Activated T-helper 17 cell treated with anti-CD3 and anti-CD28 coated beads, Interleukin-2, amount 50 U/mL, for 72 hours (primary cell): ENCODE data around the gene CLEC4G. TPM values are rescaled to one million over a fixed set of nuclear protein-coding genes. Genes with fewer than 3 reads are reported as not detected.

Source experiments
- ATAC-seq: fragments of 150-1000 bp; cut with Tn5 transposase; replicated peaks from 2 replicates; pipeline ENCODE4 v1.10.0; 2021; ENCODE audit warnings: mild to moderate bottlenecking, moderate library complexity
- H3K27ac Mint-ChIP-seq: one replicate; pipeline ENCODE4 v1.8.0; 2022; ENCODE audit warnings: mixed read lengths
- H3K27me3 Mint-ChIP-seq: one replicate; pipeline ENCODE4 v1.8.0; 2022; ENCODE audit warnings: mixed read lengths
- H3K36me3 Mint-ChIP-seq: one replicate; pipeline ENCODE4 v1.8.0; 2022; ENCODE audit warnings: low read depth, mild to moderate bottlenecking, mixed read lengths
- H3K4me1 Mint-ChIP-seq: one replicate; pipeline ENCODE4 v1.8.0; 2022; ENCODE audit warnings: mixed read lengths
- H3K4me3 Mint-ChIP-seq: one replicate; pipeline ENCODE4 v1.8.0; 2022; ENCODE audit warnings: mild to moderate bottlenecking, mixed read lengths
- H3K9me3 Mint-ChIP-seq: one replicate; pipeline ENCODE4 v1.8.0; 2022; ENCODE audit warnings: mixed read lengths
- total RNA-seq, 2 donors: library from RNA; stranded (reverse); gene quantifications; one replicate each; pipeline ENCODE4 v1.2.3, GENCODE V29; 2022

The CLEC4G gene
- total RNA-seq, 2 donors from 2014 or later, result not detected

- ATAC-seq, result peak; percentile 43
- H3K4me3 Mint-ChIP-seq, result peak within 1 kb of the TSS; percentile 86
- H3K36me3 Mint-ChIP-seq, result peaks cover 39% of the 10 kb centered on the region
- peaks cover 13% of the 10 kb centered on the region for H3K4me1 Mint-ChIP-seq
- peak within 1 kb of the TSS; percentile 93 for H3K27ac Mint-ChIP-seq
- H3K9me3 Mint-ChIP-seq, result no peaks in the 10 kb centered on the region
- H3K27me3 Mint-ChIP-seq, result peaks cover 9% of the 10 kb centered on the region
Measured at GRCh38 chr19:7680606-7681339, 51.1 kb downstream of the CLEC4G start, which contains the start of gene TRAPPC5. Gene TRAPPC5, plus strand, starts transcription at chr19:7680833. Its CDS starts 1,421 bp downstream, at chr19:7682254.

- peak overlapping the region; percentile 86 for H3K27ac Mint-ChIP-seq
Measured at GRCh38 chr19:7679771-7680605, 51.9 kb downstream of the CLEC4G start.

DNA sequence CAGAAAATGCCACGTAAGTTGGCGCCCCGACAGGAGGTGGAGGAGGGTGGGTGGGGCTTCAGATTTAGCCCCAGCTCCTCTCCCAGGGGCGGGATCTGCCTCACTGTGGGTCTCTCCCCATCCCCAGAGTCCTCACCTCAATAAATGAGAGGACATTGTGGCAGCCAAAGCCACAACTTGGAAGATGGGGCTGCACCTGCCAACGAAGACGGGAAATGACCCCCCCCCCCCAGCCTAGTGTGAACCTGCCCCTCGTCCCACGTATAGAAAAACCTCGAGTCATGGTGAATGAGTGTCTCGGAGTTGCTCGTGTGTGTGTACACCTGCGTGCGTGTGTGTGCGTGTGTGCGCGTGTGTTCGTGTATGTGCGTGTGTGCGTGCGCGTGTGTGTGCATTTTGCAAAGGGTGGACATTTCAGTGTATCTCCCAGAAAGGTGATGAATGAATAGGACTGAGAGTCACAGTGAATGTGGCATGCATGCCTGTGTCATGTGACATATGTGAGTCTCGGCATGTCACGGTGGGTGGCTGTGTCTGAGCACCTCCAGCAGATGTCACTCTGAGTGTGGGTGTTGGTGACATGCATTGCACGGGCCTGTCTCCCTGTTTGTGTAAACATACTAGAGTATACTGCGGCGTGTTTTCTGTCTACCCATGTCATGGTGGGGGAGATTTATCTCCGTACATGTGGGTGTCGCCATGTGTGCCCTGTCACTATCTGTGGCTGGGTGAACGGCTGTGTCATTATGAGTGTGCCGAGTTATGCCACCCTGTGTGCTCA, 52.7 kb downstream of the CLEC4G start:
- H3K4me1 Mint-ChIP-seq, result peaks cover 15% of the 10 kb centered on the region
- H3K4me3 Mint-ChIP-seq, result peak overlapping the region; percentile 65
- peak; percentile 72 for ATAC-seq
- peak overlapping the region; percentile 86 for H3K27ac Mint-ChIP-seq
- H3K27me3 Mint-ChIP-seq, result peaks cover 11% of the 10 kb centered on the region
- H3K9me3 Mint-ChIP-seq, result no peaks in the 10 kb centered on the region
- peaks cover 30% of the 10 kb centered on the region for H3K36me3 Mint-ChIP-seq

More at GRCh38 chr19:7679771-7680605, 51.9 kb downstream of the CLEC4G start:
- Mint-ChIP-seq H3K27me3 (peaks cover 11% of the 10 kb centered on the region), H3K36me3 (peaks cover 33% of the 10 kb centered on the region), H3K9me3 (no peaks in the 10 kb centered on the region), H3K4me3 (peak overlapping the region; percentile 65), H3K4me1 (peaks cover 15% of the 10 kb centered on the region)
- ATAC-seq, result no peak

Other genes with a start within 250 kb of the CLEC4G start
- under 1 TPM in 1 of 2 donors, not detected in 1; 0.66 TPM for gene PEX11G, start 243.1 kb downstream of the CLEC4G start, total RNA-seq
- 1 to 10 TPM; 2.9 to 3.1 TPM for gene ZNF358, start 216.0 kb downstream of the CLEC4G start, total RNA-seq
- gene MCOLN1, start 209.5 kb downstream of the CLEC4G start, total RNA-seq, result 10 to 100 TPM; 10.0 to 15.3 TPM
- gene PNPLA6, start 196.4 kb downstream of the CLEC4G start, total RNA-seq, result 100 to 1,000 TPM; 146 to 163 TPM
- under 1 TPM; 0.11 to 0.37 TPM for gene CAMSAP3, start 136.2 kb downstream of the CLEC4G start, total RNA-seq
- 10 to 100 TPM; 39.0 to 53.8 TPM for gene XAB2, start 102.6 kb downstream of the CLEC4G start, total RNA-seq
- 10 to 100 TPM; 90.1 to 93.7 TPM for gene PET100, start 102.3 kb downstream of the CLEC4G start, total RNA-seq
- gene PCP2, start 98.4 kb downstream of the CLEC4G start, total RNA-seq, result 10 to 100 TPM in 1 of 2 donors, 1 to 10 TPM in 1; 3.6 to 19.5 TPM
- 100 to 1,000 TPM; 113 to 154 TPM for gene STXBP2, start 95.0 kb downstream of the CLEC4G start, total RNA-seq
- gene RETN, start 63.1 kb downstream of the CLEC4G start, total RNA-seq, result not detected
- gene MCEMP1, start 55.0 kb downstream of the CLEC4G start, total RNA-seq, result not detected
- 10 to 100 TPM; 61.8 to 82.5 TPM for gene TRAPPC5, start 51.3 kb downstream of the CLEC4G start, total RNA-seq
- 1 to 10 TPM in 1 of 2 donors, under 1 TPM in 1; 0.65 to 2.8 TPM for gene FCER2, start 30.0 kb downstream of the CLEC4G start, total RNA-seq
- gene CD209, start 15.4 kb upstream of the CLEC4G start, total RNA-seq, result not detected
- not detected for gene CLEC4M, start 31.1 kb upstream of the CLEC4G start, total RNA-seq
- 1 to 10 TPM; 3.6 to 4.5 TPM for gene EVI5L, start 98.1 kb upstream of the CLEC4G start, total RNA-seq
- under 1 TPM; 0.19 to 0.21 TPM for gene PRR36, start 142.3 kb upstream of the CLEC4G start, total RNA-seq
- not detected for gene LRRC8E, start 156.4 kb upstream of the CLEC4G start, total RNA-seq
- gene MAP2K7, start 171.8 kb upstream of the CLEC4G start, total RNA-seq, result 10 to 100 TPM; 39.0 to 46.3 TPM
- gene TGFBR3L, start 182.7 kb upstream of the CLEC4G start, total RNA-seq, result 1 to 10 TPM; 3.7 to 7.6 TPM
- gene SNAPC2, start 188.2 kb upstream of the CLEC4G start, total RNA-seq, result 10 to 100 TPM; 16.4 to 20.9 TPM
- gene CTXN1, start 194.0 kb upstream of the CLEC4G start, total RNA-seq, result under 1 TPM in 1 of 2 donors, not detected in 1; 0.19 TPM
- gene TIMM44, start 211.6 kb upstream of the CLEC4G start, total RNA-seq, result 10 to 100 TPM; 49.8 to 81.5 TPM